ACHN (cell line): ENCODE results near the gene VIPR2.
"Not testable (repeated sequence)": the region's sequence is repeated elsewhere in the genome, so short reads cannot be mapped to it uniquely, and the experiment has no call there.

ENCODE experiments used
- DNase-seq: peaks from one replicate; pipeline ENCODE4 v3.0.0-alpha.2; 2015
- in situ Hi-C: cut with HindIII; loops from 2 replicates; pipeline ENCODE4 v1.10.0; 2017; ENCODE audit warnings: low sequenced_read_pairs, low pct_ligation_motif_present, low pct_unique_long_range_greater_than_20kb

VIPR2 gene

DNA sequence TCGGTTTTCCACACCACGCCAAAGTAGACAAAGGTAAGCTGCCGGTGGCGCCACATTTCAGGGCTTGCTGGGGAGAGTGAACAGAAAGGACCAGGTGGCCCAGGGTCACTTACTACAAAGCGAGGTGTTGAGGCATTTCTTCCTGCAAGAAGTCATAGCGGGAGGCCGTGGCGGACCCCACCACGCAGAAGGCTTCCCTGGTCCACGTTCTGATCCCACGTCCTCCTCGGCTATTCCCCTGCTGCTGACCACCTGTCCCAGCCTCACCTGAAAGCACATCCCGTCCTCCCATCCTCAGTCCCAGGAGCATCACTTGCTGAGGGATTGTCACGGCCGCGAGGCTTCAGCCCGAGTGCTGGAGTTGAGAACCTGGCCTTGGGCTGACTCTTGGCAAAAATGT, 149.2 kb downstream of the VIPR2 start:
- in situ Hi-C loops = no loop called here
- DNase-seq = no peak

DNA sequence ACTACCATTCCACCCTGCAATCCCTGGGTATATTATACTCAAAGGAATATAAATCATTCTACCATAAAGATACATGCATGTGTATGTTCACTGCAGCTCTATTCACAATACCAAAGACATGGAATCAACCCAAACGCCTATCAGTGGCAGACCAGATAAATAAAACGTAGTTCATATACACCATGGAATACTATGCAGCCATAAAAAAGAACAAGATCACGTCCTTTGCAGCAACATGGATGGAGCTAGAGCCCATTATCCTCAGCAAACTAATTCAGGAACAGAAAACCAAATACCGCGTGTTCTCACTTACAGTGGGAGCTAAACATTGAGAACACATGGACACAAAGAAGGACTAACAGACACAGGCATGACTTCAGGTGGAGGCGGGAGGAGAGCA, 150.0 kb downstream of the VIPR2 start:
- in situ Hi-C loops = no loop called here
- DNase-seq = no peak

DNA sequence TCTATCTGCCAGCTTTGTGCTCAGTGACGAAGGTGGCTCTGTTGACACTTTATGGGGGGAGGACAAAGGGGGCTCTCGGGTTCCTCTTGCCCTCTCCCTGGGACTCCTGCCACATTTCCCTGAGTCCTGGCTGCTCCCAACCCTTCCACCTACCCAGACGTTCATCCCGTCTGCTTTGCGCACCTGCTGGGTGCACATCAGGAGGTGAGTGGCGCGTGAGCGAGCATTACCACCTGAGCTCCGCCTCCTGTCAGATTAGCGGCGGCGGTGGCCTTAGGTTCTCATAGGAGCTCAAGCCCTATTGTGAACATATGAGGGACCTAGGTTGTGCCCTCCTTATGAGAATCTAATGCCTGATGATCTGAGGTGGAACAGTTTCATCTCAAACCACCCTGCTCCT, 151.1 kb downstream of the VIPR2 start:
- no peak for DNase-seq
- in situ Hi-C loops = no loop called here

DNA sequence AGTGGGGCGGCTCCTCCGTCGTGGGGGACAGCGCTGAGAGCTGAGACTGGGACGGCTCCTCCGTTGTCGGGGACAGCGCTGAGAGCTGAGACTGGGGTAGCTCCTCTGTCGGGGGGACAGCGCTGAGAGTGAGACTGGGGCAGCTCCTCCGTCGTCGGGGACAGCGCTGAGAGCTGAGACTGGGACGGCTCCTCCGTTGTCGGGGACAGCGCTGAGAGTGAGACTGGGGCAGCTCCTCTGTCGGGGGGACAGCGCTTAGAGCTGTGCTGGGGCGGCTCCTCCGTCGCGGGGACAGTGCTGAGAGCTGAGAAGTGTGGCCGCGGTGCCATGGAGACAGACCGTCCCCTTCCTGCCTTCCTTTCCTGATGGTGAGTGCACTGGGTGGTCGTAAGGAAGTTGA, 151.9 kb downstream of the VIPR2 start:
- DNase-seq = no peak
- in situ Hi-C loops = no loop called here

DNA sequence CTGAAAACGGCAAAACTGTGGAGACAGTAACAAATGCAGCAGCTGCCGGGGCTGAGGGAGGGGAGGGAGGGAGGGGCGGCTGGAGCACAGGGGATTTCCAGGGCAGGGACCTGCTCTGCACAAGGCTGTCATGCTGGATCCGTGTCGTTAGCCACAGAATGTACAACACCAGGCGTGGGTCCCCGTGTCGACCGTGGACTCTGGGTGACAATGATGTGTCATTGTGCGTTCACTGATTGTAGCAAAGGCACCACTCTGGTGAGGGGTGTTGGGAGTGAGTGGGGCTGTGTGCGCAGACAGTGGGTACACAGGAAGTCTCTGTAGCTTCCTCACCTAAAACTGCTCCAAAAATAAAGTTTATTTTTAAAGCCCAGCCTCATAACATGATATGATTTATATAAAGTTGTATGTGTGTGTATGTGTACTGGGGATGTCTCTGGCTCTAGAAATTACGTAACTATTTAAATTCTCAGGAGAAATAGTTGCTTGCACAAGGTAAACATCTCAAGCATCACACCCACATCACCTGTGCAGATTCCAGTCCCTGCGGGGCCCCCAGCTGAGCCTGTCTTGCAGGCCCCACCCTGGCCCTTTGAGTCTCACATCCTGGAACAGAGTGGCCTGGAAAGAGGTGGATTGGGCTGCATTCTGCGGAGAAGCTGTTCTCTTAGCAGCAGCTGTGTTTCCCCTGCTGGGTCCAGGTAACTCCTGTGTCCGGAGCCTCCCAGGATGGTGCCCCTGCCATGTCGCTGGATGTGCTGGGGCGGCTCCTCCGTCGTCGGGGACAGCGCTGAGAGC, 152.6 kb downstream of the VIPR2 start:
- DNase-seq = no peak
- in situ Hi-C loops = no loop called here

DNA sequence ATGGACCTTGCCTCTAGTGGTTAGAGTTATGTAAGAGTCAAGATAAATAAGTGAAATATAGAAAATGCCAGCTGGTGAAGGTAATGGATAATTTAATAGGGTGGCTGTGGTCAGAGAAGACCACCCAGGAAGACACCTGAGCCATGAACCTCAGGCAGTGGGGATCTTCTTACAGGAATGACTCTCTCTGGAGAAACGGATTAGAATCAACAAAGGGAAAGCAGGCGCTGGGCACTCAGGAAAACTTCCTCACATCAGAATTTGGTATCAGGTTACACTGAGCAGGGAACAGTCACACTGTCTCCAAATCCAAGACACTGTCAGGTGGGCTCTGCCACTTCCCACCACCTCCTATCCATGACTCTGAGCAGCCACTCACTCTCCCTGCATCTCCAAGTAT, 155.7 kb downstream of the VIPR2 start:
- in situ Hi-C loops = no loop called here
- DNase-seq = no peak

DNA sequence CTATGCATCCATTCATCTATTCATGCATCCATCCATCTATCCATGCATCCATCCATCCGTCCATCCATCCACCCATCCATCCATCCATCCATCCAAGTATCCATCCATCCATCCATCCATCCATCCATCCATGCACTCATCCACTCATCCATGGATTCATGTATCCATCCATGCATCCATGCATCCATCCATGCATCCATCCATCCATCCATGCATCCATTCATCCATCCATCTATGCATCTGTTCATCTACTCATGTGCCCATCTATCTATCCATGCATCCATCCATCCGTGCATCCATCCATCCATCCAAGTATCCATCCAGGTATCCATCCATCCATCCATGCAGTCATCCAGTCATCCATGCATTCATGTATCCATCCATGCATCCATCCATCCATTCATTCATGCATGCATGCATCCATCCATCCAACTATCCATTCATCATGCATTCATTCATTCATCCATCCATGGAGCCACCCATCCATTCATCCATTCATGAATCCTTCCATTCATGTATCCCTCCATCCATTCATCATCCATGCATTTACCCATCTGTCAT, 156.3 kb downstream of the VIPR2 start:
- in situ Hi-C loops = no loop called here
- DNase-seq = no peak

DNA sequence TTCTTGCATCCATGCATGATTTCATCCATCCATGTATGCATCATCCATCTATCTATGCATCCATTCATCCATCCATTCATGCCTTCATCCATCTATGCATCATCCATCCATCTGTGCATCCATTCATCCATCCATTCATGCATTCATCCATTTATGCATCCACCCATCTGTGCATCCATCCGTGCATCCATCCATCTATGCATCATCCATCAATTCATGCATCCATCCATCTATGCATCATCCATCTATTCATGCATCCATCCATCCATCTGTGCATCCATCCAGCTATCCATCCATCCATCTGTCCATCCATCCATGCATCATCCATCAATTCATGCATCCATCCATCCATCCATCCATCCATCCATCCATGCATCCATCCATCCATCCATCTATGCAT, 157.0 kb downstream of the VIPR2 start:
- in situ Hi-C loops = no loop called here
- no peak for DNase-seq

DNA sequence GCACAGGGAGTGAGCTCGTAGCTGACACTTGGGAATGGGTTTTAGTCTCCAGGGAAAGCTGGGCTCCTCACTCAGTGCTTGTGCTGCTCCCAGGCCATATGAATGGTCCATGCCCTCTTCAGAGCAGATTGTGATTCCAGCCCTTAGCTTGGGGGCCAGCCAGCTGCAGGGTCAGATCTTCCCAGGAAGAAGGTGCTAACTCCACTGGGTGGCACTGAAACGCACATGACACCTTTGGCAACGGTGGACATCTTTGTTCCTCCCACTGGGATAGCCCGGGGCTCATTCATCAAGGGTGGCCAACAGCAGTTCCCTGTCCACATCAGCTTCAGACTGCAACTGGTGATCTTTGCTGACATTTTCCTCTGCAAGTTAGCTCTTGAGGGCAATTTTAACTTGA, 159.1 kb downstream of the VIPR2 start:
- in situ Hi-C loops = no loop called here
- no peak for DNase-seq

DNA sequence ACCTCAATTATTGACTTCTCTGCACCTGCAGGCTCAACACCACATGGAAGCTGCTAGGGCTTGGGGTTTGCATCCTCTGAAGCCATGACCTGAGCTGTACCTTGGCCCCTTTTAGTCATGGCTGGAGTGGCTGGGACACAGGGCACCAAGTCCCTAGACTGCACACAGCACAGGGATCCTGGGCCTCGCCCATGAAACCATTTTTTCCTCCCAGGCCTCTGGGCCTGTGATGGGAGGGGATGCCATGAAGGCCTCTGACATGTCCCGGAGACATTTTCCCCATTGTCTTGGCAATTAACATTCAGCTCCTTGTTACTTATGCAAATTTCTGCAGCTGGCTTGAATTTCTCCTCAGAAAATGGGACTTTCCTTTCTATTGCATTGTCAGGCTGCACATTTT, 160.7 kb downstream of the VIPR2 start:
- DNase-seq, in situ Hi-C loops: not testable (repeated sequence)

DNA sequence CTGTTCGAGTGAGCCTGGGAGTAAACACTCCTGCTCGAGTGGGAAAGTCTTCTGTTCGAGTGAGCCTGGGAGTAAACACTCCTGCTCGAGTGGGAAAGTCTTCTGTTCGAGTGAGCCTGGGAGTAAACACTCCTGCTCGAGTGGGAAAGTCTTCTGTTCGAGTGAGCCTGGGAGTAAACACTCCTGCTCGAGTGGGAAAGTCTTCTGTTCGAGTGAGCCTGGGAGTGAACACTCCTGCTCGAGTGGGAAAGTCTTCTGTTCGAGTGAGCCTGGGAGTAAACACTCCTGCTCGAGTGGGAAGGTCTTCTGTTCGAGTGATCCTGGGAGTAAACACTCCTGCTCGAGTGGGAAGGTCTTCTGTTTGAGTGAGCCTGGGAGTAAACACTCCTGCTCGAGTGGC, 162.6 kb downstream of the VIPR2 start:
- in situ Hi-C loops, DNase-seq: not testable (repeated sequence)

DNA sequence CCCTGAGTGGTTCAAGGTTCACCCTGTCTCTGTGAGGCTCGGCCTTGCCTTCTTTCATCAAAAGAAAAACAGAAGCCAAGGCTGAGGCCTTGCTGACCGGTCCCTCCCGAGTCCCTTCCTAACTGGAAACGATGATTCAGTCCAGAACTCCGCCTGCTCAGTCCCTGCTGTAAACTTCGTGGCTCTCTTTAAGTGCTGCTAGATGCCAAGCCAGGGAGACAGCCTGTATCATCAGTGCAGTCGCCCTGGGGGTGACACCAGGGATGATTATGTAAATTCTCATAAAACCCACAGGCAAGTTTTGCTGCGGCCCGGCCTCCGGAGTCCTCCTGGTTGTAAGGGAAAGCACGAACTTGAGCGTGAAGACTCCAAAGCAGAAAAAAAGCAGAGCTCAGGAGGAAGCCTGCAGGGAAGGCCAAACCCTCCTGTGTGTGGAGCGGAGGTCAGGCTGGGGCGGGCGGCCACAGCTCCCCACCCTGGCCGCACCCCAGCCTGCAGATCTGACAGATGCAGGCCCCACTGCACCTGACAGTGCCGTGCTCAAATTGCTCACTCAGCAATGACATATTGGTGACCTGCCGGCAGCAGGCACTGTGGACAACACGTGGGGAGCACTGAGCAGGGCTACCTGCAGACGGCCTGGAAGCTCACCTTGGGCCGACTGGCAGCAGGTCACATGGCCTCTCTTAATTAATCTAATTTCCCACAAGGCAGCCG, 164.9 kb downstream of the VIPR2 start:
- in situ Hi-C loops = no loop called here
- no peak for DNase-seq

DNA sequence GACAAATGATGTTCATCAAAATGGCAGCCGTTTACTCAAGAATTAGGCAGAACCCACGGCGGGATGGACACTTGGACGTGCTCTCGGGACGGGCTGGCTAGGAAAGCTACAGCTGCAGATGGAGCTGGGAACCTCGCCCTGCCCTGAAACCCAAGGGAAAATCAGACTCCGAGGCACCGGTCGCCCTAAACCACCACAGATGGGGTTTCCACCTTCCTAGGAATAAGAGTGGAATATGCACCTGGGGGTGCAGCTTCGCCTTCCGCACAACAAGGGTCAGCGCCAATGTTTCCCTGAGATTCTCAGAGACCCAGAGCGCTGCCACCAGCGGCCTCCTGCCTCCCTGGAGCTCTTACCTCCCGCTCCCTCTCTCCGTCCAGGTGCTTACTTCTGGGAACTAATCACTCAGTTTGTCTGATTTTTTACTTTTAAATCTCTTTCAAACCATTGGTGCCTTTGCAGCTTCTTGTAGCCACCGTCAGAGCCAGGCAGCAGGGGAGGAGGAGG, 165.6 kb downstream of the VIPR2 start:
- in situ Hi-C loops = no loop called here
- no peak for DNase-seq
